Natural killer cell (primary cell): ENCODE data around the gene CPZ. TPM values are rescaled to one million over a fixed set of nuclear protein-coding genes. Genes with fewer than 3 reads are reported as not detected.

Experiments used
- ATAC-seq, 3 donors: fragments of 150-1000 bp in 2 of 3; fragments of 200-7000 bp in 1 of 3; cut with Tn5 transposase; 1 replicate in 1 of 3; 2 replicates in 2 of 3; pipeline ENCODE4 v1.10.0; 2021; ENCODE audit warnings: mild to moderate bottlenecking in 2 of 3, moderate library complexity in 2 of 3
- DNase-seq, 2 donors: peaks; one replicate each; pipeline versions ENCODE4 v3.0.0 to v3.0.0-alpha.2; 2013 to 2021; ENCODE audit warnings: mixed read lengths in 1 of 2
- H3K27ac ChIP-seq: one replicate; pipeline ENCODE4 v1.5.1; 2013; ENCODE audit warnings: mild to moderate bottlenecking, low read length
- H3K27me3 ChIP-seq: one replicate; pipeline ENCODE4 v1.6.1; 2013; ENCODE audit warnings: low read length; ENCODE audit not compliant: control insufficient read depth, insufficient read depth
- H3K36me3 ChIP-seq: one replicate; pipeline ENCODE4 v1.6.1; 2013; ENCODE audit warnings: low read length; ENCODE audit not compliant: control insufficient read depth, insufficient read depth
- H3K4me1 ChIP-seq: one replicate; pipeline ENCODE4 v1.6.1; 2013; ENCODE audit warnings: low read length; ENCODE audit not compliant: control insufficient read depth, insufficient read depth
- H3K4me3 ChIP-seq: one replicate; pipeline ENCODE4 v1.5.1; 2013; ENCODE audit warnings: low read length
- H3K9me3 ChIP-seq: one replicate; pipeline ENCODE4 v1.6.1; 2013; ENCODE audit warnings: low read length; ENCODE audit not compliant: control insufficient read depth, insufficient read depth
- H3K27ac Mint-ChIP-seq, 2 donors: one replicate each; pipeline ENCODE4 v1.8.0; 2022; ENCODE audit warnings: mild to moderate bottlenecking in 2 of 2, mixed read lengths in 2 of 2, moderate library complexity in 1 of 2
- H3K27me3 Mint-ChIP-seq, 2 donors: one replicate each; pipeline ENCODE4 v1.8.0; 2022; ENCODE audit warnings: low read depth in 2 of 2, mixed read lengths in 2 of 2
- H3K36me3 Mint-ChIP-seq: one replicate; pipeline ENCODE4 v1.8.0; 2022; ENCODE audit warnings: mixed read lengths
- H3K4me1 Mint-ChIP-seq, 2 donors: one replicate each; pipeline ENCODE4 v1.8.0; 2022; ENCODE audit warnings: mixed read lengths in 2 of 2
- H3K4me3 Mint-ChIP-seq: one replicate; pipeline ENCODE4 v1.8.0; 2022; ENCODE audit warnings: mild to moderate bottlenecking, moderate library complexity, mixed read lengths
- H3K9me3 Mint-ChIP-seq, 2 donors: one replicate each; pipeline ENCODE4 v1.8.0; 2022; ENCODE audit warnings: mixed read lengths in 2 of 2
- CTCF ChIP-seq: fragments of 200-600 bp; IDR thresholded peaks from one replicate; pipeline ENCODE4 v1.8.0; 2022; ENCODE audit warnings: antibody characterized with exemption
- WGBS: methylation state at CpG from one replicate; pipeline ENCODE4 v1.1.7; 2013; ENCODE audit warnings: missing lambda C conversion rate; ENCODE audit not compliant: insufficient coverage; 5-methylcytosine and 5-hydroxymethylcytosine counted together
- intact Hi-C: fragments of 100-400 bp; cut with micrococcal nuclease; formaldehyde crosslinking; loops from one replicate; pipeline ENCODE4 v1.14.2; 2022
- total RNA-seq, 4 donors: library from RNA; stranded (reverse); fragments of 120-200 nt in 1 of 4; gene quantifications; one replicate each; pipeline versions ENCODE4 v1.2.3 to v1.2.4, GENCODE V29; 2013 to 2022

The CPZ gene
- total RNA-seq, 3 donors from 2014 or later (not counting 1 experiment from before 2014, with no cell fraction given) = not detected

GRCh38 chr4:8553216-8553615 lies 39.3 kb upstream of the CPZ start:
- Mint-ChIP-seq H3K9me3 (no peaks in the 10 kb centered on the region), H3K27ac (no peak overlapping the region), H3K27me3 (no peaks in the 10 kb centered on the region)

DNA sequence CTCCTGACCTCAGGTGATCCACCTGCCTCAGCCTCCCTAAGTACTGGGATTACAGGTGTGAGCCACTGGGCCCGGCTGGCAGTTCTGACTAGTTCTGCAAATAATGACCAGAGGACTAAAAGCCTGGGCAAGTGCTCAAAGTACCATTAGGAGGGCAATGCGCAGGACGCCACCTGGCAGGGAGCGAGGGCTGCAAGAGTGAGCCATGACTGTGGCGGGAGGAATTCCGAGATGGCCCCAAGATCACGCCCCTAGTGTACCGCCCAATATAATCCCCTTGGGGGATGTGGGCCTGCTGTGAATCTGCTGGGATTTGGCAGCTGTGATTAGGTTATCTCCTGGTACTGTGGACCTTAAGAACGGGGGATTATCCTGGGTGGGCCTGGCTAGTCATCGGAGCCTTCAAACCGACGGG lies 38.6 kb upstream of the CPZ start:
- intact Hi-C loops = no loop called here
- ATAC-seq (no peak), DNase-seq (no peak)
- Histone ChIP-seq H3K4me1 (no peaks in the 10 kb centered on the region), H3K27ac (no peak overlapping the region), H3K27me3 (no peaks in the 10 kb centered on the region), H3K9me3 (no peaks in the 10 kb centered on the region), H3K36me3 (no peaks in the 10 kb centered on the region), H3K4me3 (no peak overlapping the region)
- WGBS = 90% methylated on average over 12 of the region's 12 CpGs
- Mint-ChIP-seq H3K36me3 (no peaks in the 10 kb centered on the region), H3K27me3 (no peaks in the 10 kb centered on the region), H3K9me3 (no peaks in the 10 kb centered on the region), H3K4me1 (no peaks in the 10 kb centered on the region), H3K27ac (no peak overlapping the region), H3K4me3 (no peak overlapping the region)
- TF ChIP-seq CTCF = no peak

More at GRCh38 chr4:8553216-8553615, 39.3 kb upstream of the CPZ start:
- Histone ChIP-seq H3K27me3 (no peaks in the 10 kb centered on the region), H3K9me3 (no peaks in the 10 kb centered on the region), H3K4me3 (no peak overlapping the region), H3K4me1 (no peaks in the 10 kb centered on the region), H3K27ac (no peak overlapping the region), H3K36me3 (no peaks in the 10 kb centered on the region)
- Mint-ChIP-seq H3K4me3 (no peak overlapping the region), H3K4me1 (no peaks in the 10 kb centered on the region), H3K36me3 (no peaks in the 10 kb centered on the region)
- DNase-seq (no peak), ATAC-seq (no peak)
- no peak for TF ChIP-seq CTCF
- 81% methylated on average over 8 of the region's 8 CpGs for WGBS
- intact Hi-C loops = no loop called here

- Histone ChIP-seq H3K27ac (no peak overlapping the region), H3K27me3 (no peaks in the 10 kb centered on the region), H3K36me3 (no peaks in the 10 kb centered on the region), H3K4me3 (no peak overlapping the region), H3K4me1 (no peaks in the 10 kb centered on the region), H3K9me3 (no peaks in the 10 kb centered on the region)
- no peaks in the 10 kb centered on the region for H3K4me1 Mint-ChIP-seq
- ATAC-seq (no peak), DNase-seq (no peak)
- no peak overlapping the region for H3K27ac Mint-ChIP-seq
- intact Hi-C loops = no loop called here
- H3K36me3 Mint-ChIP-seq = no peaks in the 10 kb centered on the region
- H3K9me3 Mint-ChIP-seq = no peaks in the 10 kb centered on the region
- WGBS = 83% methylated on average over 16 of the region's 17 CpGs
- TF ChIP-seq CTCF = no peak
- H3K27me3 Mint-ChIP-seq = no peaks in the 10 kb centered on the region
- H3K4me3 Mint-ChIP-seq = no peak overlapping the region
These were observed 37.9 kb upstream of the CPZ start for GRCh38 chr4:8554555-8555100.

- Mint-ChIP-seq H3K27me3 (no peaks in the 10 kb centered on the region), H3K4me1 (no peaks in the 10 kb centered on the region), H3K27ac (no peak overlapping the region), H3K4me3 (no peak overlapping the region), H3K9me3 (no peaks in the 10 kb centered on the region), H3K36me3 (no peaks in the 10 kb centered on the region)
- DNase-seq (no peak), ATAC-seq (no peak)
- Histone ChIP-seq H3K27me3 (no peaks in the 10 kb centered on the region), H3K9me3 (no peaks in the 10 kb centered on the region), H3K4me1 (no peaks in the 10 kb centered on the region), H3K27ac (no peak overlapping the region), H3K36me3 (no peaks in the 10 kb centered on the region), H3K4me3 (no peak overlapping the region)
- intact Hi-C loops = no loop called here
- 73% methylated on average over 5 of the region's 5 CpGs for WGBS
- no peak for TF ChIP-seq CTCF
These were observed 36.8 kb upstream of the CPZ start for GRCh38 chr4:8555716-8556115.
